Prostate gland (tissue), 2 donors: ENCODE data around the gene GRK7. TPM values are rescaled to one million over a fixed set of nuclear protein-coding genes. Genes with fewer than 3 reads are reported as not detected.

Experiments used
- DNase-seq: peaks from one replicate; pipeline ENCODE4 v3.0.0-alpha.2; 2019; ENCODE audit warnings: low spot score
- H3K27ac ChIP-seq, 2 donors: fragments of 200-600 bp; sonication (generic); 2 replicates each; pipeline ENCODE4 v1.5.1; 2017 to 2019
- H3K27me3 ChIP-seq: fragments of 200-600 bp; sonication (generic); replicated peaks from 2 replicates; pipeline ENCODE4 v1.5.1; 2019; ENCODE audit not compliant: insufficient read depth
- H3K36me3 ChIP-seq, 2 donors: fragments of 200-600 bp; sonication (generic); 1 replicate in 1 of 2; 2 replicates in 1 of 2; pipeline versions ENCODE4 v1.5.1 to v1.8.1; 2017 to 2019
- H3K4me1 ChIP-seq: fragments of 200-600 bp; sonication (generic); replicated peaks from 2 replicates; pipeline ENCODE4 v1.5.1; 2019
- H3K4me3 ChIP-seq, 2 donors: fragments of 200-600 bp; sonication (generic); 2 replicates each; pipeline ENCODE4 v1.5.1; 2017 to 2019
- H3K9me3 ChIP-seq: fragments of 200-600 bp; sonication (generic); 2 replicates; pipeline ENCODE4 v1.5.1; 2017
- CTCF ChIP-seq, 4 experiments: fragments of 200-600 bp in 2 of 4; fragments of 450-650 bp in 2 of 4; sonication (generic) in 2 of 4; IDR thresholded peaks; 1 replicate in 3 of 4; 2 replicates in 1 of 4; pipeline ENCODE4 v1.5.1; 2016 to 2019; ENCODE audit warnings: antibody characterized with exemption in 4 of 4, mild to moderate bottlenecking in 2 of 4, moderate library complexity in 2 of 4
- POLR2A ChIP-seq: fragments of 450-650 bp; IDR thresholded peaks from one replicate; pipeline ENCODE4 v1.6.1; 2016; ENCODE audit warnings: antibody characterized with exemption, mild to moderate bottlenecking
- POLR2AphosphoS5 ChIP-seq: sonication (generic); formaldehyde crosslinking; IDR thresholded peaks from one replicate; pipeline ENCODE4 v1.6.1; 2017; ENCODE audit warnings: antibody characterized with exemption
- WGBS: methylation state at CpG from one replicate; pipeline ENCODE4 v1.1.5; 2018; 5-methylcytosine and 5-hydroxymethylcytosine counted together
- intact Hi-C: fragments of 100-400 bp; cut with DNase I; formaldehyde crosslinking; loops from one replicate; pipeline ENCODE4 v1.14.2; 2022
- total RNA-seq, 2 donors: library from RNA; depleted of rRNA; stranded (reverse); fragments of >200 nt; gene quantifications; one replicate each; pipeline ENCODE4 v1.1.0, GENCODE V29; 2016

Gene GRK7
- total RNA-seq, 2 donors from 2014 or later = 0.17 TPM; not detected in 1

GRCh38 chr3:141735176-141735575 is 28.0 kb upstream of the GRK7 start:
- Histone ChIP-seq H3K27ac (no peak overlapping the region), H3K27me3 (no peaks in the 10 kb centered on the region), H3K4me1 (no peaks in the 10 kb centered on the region), H3K9me3 (no peaks in the 10 kb centered on the region), H3K4me3 (no peak overlapping the region), H3K36me3 (no peaks in the 10 kb centered on the region)
- no peak for TF ChIP-seq POLR2AphosphoS5
- no peak for TF ChIP-seq CTCF (IDR thresholded peaks at IDR 0.05)
- no peak for TF ChIP-seq POLR2A
- no peak for DNase-seq
- intact Hi-C loops = loop anchor here (5.0 kb wide), 1 partner anchor 78 kb away; no protein-coding TSS in a partner anchor

GRCh38 chr3:141735770-141736465 is 27.3 kb upstream of the GRK7 start:
- H3K9me3 ChIP-seq = no peaks in the 10 kb centered on the region
- H3K4me3 ChIP-seq = no peak overlapping the region
- H3K36me3 ChIP-seq = no peaks in the 10 kb centered on the region
- intact Hi-C loops = loop anchor here (5.0 kb wide), 1 partner anchor 79 kb away; no protein-coding TSS in a partner anchor
- TF ChIP-seq POLR2A = no peak
- no peak for TF ChIP-seq POLR2AphosphoS5
- TF ChIP-seq CTCF (IDR thresholded peaks at IDR 0.05) = no peak
- WGBS = 87% methylated on average over 7 of the region's 7 CpGs
- H3K27me3 ChIP-seq = no peaks in the 10 kb centered on the region
- no peak overlapping the region for H3K27ac ChIP-seq
- no peak for DNase-seq
- no peaks in the 10 kb centered on the region for H3K4me1 ChIP-seq

DNA sequence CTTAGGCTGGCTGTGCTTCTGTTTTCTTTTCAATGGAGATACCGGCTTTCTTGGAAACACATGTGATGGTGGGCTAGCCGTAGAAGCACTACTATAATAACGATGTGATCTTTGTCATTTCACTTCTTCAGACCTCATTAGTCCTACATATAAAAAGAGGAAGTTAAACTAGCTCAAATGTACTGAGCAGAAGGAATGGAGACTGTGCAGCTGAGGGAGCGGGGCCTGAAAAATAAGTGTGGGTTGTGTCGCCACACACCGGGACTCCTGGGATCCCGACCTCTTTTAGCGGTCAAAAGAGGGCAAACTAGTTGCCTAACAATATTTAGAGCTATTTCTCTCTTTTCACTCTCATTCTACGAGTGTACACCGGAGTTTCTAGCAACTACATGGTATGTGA is 26.1 kb upstream of the GRK7 start:
- Histone ChIP-seq H3K4me1 (no peaks in the 10 kb centered on the region), H3K4me3 (no peak overlapping the region), H3K36me3 (no peaks in the 10 kb centered on the region), H3K27me3 (no peaks in the 10 kb centered on the region), H3K27ac (no peak overlapping the region), H3K9me3 (no peaks in the 10 kb centered on the region)
- 89% methylated on average over 10 of the region's 10 CpGs for WGBS
- intact Hi-C loops = loop anchor here (5.0 kb wide), 1 partner anchor 80 kb away; no protein-coding TSS in a partner anchor
- no peak for DNase-seq
- no peak for TF ChIP-seq POLR2AphosphoS5
- TF ChIP-seq CTCF (IDR thresholded peaks at IDR 0.05) = no peak
- TF ChIP-seq POLR2A = no peak

- Histone ChIP-seq H3K9me3 (no peaks in the 10 kb centered on the region), H3K27me3 (no peaks in the 10 kb centered on the region), H3K36me3 (no peaks in the 10 kb centered on the region), H3K27ac (peak overlapping the region; percentile 91 to 96), H3K4me1 (no peaks in the 10 kb centered on the region), H3K4me3 (peak overlapping the region; percentile 69 to 75)
- TF ChIP-seq POLR2AphosphoS5 (no peak), CTCF (IDR thresholded peaks at IDR 0.05) (no peak), POLR2A (no peak)
- intact Hi-C loops = loop anchor here (1.0 to 5.0 kb wide), 4 partner anchors 80 to 251 kb away; partner anchors contain the start of genes ATP1B3 and RASA2
- WGBS = 0% methylated on average over 3 of the region's 3 CpGs
- DNase-seq = no peak
Measured at GRCh38 chr3:141737678-141738021, 25.6 kb upstream of the GRK7 start.
